GM12878 (cell line): ENCODE results near the gene GNAZ. TPM values are rescaled to one million over a fixed set of nuclear protein-coding genes. Genes with fewer than 3 reads are reported as not detected.

Source experiments
- ATAC-seq: fragments of 200-7000 bp; cut with Tn5 transposase; 3 replicates; pipeline ENCODE4 v1.9.1; 2020; ENCODE audit warnings: mild to moderate bottlenecking, moderate library complexity
- BruUV-seq: library from RNA; stranded (reverse); fragments of 400-500 nt; replicated peaks from 2 replicates; lab custom pipeline; 2021; lab: Mats Ljungman, UMichigan
- CTCF ChIA-PET: fragments of 300-600 bp; sonication (Branson Sonifier 250); formaldehyde crosslinking; extraction: SDS; loops from one replicate; lab custom pipeline; 2021; ENCODE audit warnings: inconsistent platforms; lab: Yijun Ruan, JAX
- POLR2A ChIA-PET: fragments of 350-600 bp; formaldehyde crosslinking; extraction: SDS; loops from one replicate; lab custom pipeline; 2021; ENCODE audit warnings: inconsistent platforms; lab: Charles Lee
- RAD21 ChIA-PET: fragments of 300-600 bp; sonication (Branson Sonifier 250); formaldehyde crosslinking; loops from one replicate; lab custom pipeline; 2023; ENCODE audit warnings: antibody characterized with exemption; ENCODE audit not compliant: unreplicated experiment; lab: Charles Lee
- SMC1A ChIA-PET: fragments of 300-600 bp; sonication (Branson Sonifier 250); formaldehyde crosslinking; loops from one replicate; lab custom pipeline; 2023; ENCODE audit not compliant: unreplicated experiment, uncharacterized antibody; lab: Charles Lee
- DNase-seq: peaks from one replicate; pipeline ENCODE4 v3.0.0-alpha.2; 2011; ENCODE audit warnings: low read depth, low spot score
- FAIRE-seq: peaks from 3 replicates; lab custom pipeline; 2011; peaks lifted over from hg19 to GRCh38; lab: Jason Lieb, UNC
- H2AFZ ChIP-seq: 2 replicates; pipeline ENCODE4 v1.6.0; 2011; ENCODE audit warnings: low read depth, low read length, control low read depth; ENCODE audit not compliant: control insufficient read depth
- H3K27ac ChIP-seq: 2 replicates; pipeline ENCODE4 v1.5.1; 2011; ENCODE audit warnings: control low read depth; ENCODE audit not compliant: control insufficient read depth, insufficient read depth
- H3K27me3 ChIP-seq, 2 experiments: replicated peaks in 1 of 2; 2 replicates each; pipeline versions ENCODE4 v1.6.0 to v1.6.1; 2011; ENCODE audit warnings: low read length in 1 of 2; ENCODE audit not compliant: control insufficient read depth in 2 of 2, insufficient read depth in 2 of 2
- H3K36me3 ChIP-seq, 2 experiments: 2 replicates each; pipeline ENCODE4 v1.5.1; 2011; ENCODE audit warnings: low read length in 1 of 2; ENCODE audit not compliant: control insufficient read depth in 2 of 2, insufficient read depth in 2 of 2
- H3K4me1 ChIP-seq: 2 replicates; pipeline ENCODE4 v1.6.1; 2011; ENCODE audit warnings: mild to moderate bottlenecking, low read length, moderate library complexity, mixed read lengths; ENCODE audit not compliant: control insufficient read depth, insufficient read depth
- H3K4me2 ChIP-seq: 2 replicates; pipeline ENCODE4 v1.6.0; 2011; ENCODE audit warnings: control low read depth; ENCODE audit not compliant: control insufficient read depth, insufficient read depth
- H3K4me3 ChIP-seq: fragments of 200-600 bp; sonication (generic); 2 replicates; pipeline ENCODE4 v1.5.1; 2016
- H3K79me2 ChIP-seq: 2 replicates; pipeline ENCODE4 v1.6.0; 2011; ENCODE audit warnings: low read length; ENCODE audit not compliant: control insufficient read depth, insufficient read depth
- H3K9ac ChIP-seq: 2 replicates; pipeline ENCODE4 v1.8.0; 2011; ENCODE audit warnings: low read length, control low read depth, mixed read lengths; ENCODE audit not compliant: control insufficient read depth, insufficient read depth
- H3K9me3 ChIP-seq: replicated peaks from 3 replicates; pipeline ENCODE4 v1.5.1; 2011; ENCODE audit warnings: mild to moderate bottlenecking, low read length; ENCODE audit not compliant: control insufficient read depth, insufficient read depth
- H4K20me1 ChIP-seq: 2 replicates; pipeline ENCODE4 v1.6.0; 2011; ENCODE audit not compliant: control insufficient read depth, insufficient read depth
- CHD4 ChIP-seq: fragments of 200-600 bp; sonication (generic); IDR thresholded peaks from 2 replicates; pipeline ENCODE4 v1.6.1; 2016; ENCODE audit warnings: mild to moderate bottlenecking
- FOS ChIP-seq: IDR thresholded peaks from 3 replicates; pipeline ENCODE4 v1.6.1; 2011; ENCODE audit warnings: borderline replicate concordance; ENCODE audit not compliant: insufficient read length; ENCODE audit errors: extremely low read depth
- FOXK2 ChIP-seq: fragments of 450-650 bp; IDR thresholded peaks from 2 replicates; pipeline ENCODE4 v1.6.1; 2017; ENCODE audit warnings: mild to moderate bottlenecking, moderate library complexity
- GABPA ChIP-seq: IDR thresholded peaks from 2 replicates; pipeline ENCODE4 v1.6.1; 2014; ENCODE audit warnings: antibody characterized with exemption, low read depth, mild to moderate bottlenecking, inconsistent platforms
- RUNX3 ChIP-seq: IDR thresholded peaks from 2 replicates; pipeline ENCODE4 v1.6.1; 2012; ENCODE audit warnings: low read length, inconsistent platforms
- SMARCA5 ChIP-seq: fragments of 450-650 bp; IDR thresholded peaks from 2 replicates; pipeline ENCODE4 v1.6.1; 2017; ENCODE audit warnings: mild to moderate bottlenecking
- WRNIP1 ChIP-seq: IDR thresholded peaks from 2 replicates; pipeline ENCODE4 v1.6.1; 2011; ENCODE audit warnings: low read depth, low read length, improper control_type of control experiment, borderline replicate concordance
- ZSCAN29 ChIP-seq: fragments of 450-650 bp; IDR thresholded peaks from 2 replicates; pipeline ENCODE4 v1.6.1; 2017; ENCODE audit warnings: mild to moderate bottlenecking, moderate library complexity
- WGBS: methylation state at CpG from one replicate; pipeline ENCODE4 v1.1.6; 2016; ENCODE audit warnings: low lambda C conversion rate; ENCODE audit not compliant: insufficient replicate concordance, insufficient coverage; ENCODE audit errors: missing lambda C conversion rate; 5-methylcytosine and 5-hydroxymethylcytosine counted together
- in situ Hi-C: fragments of 300-500 bp; cut with MboI; formaldehyde crosslinking; loops from 9 replicates; pipeline ENCODE4 v1.14.3; 2018; ENCODE audit warnings: mixed read lengths
- intact Hi-C: fragments of 100-400 bp; cut with micrococcal nuclease; formaldehyde crosslinking; loops from one replicate; pipeline ENCODE4 v1.14.2; 2022; ENCODE audit not compliant: unreplicated experiment
- polyA plus RNA-seq, 11 experiments: library from polyadenylated mRNA; depleted of rRNA in 4 of 11; unstranded in 6 of 11; stranded (reverse) in 5 of 11; fragments of >200 nt; fragmentation: Nextera tagmentation in 4 of 11; fragmentation: Illumina TruSeq in 1 of 11; extraction: Ambion mirVana in 4 of 11; extraction: Trizol in 1 of 11; gene quantifications; 1 replicate in 1 of 11; 2 replicates in 10 of 11; pipeline versions ENCODE4 v1.2.1 to v1.2.3, GENCODE V29; 2011 to 2016; ENCODE audit warnings: inconsistent platforms in 2 of 11, missing spikeins in 2 of 11, low read depth in 1 of 11
- total RNA-seq, 4 experiments: library from RNA; depleted of rRNA in 3 of 4; stranded (reverse); fragments of >200 nt in 3 of 4; fragmentation: Illumina TruSeq in 1 of 4; extraction: Trizol in 1 of 4; gene quantifications; 2 replicates each; pipeline versions ENCODE4 v1.2.1 to v1.2.3, GENCODE V29; 2013 to 2021
- TF ChIP-seq, protein P1 (sequence below): IDR thresholded peaks from 2 replicates; pipeline ENCODE4 v1.6.1; 2011; ENCODE audit warnings: borderline replicate concordance, low read depth, mild to moderate bottlenecking, moderate library complexity, low read length; ENCODE audit not compliant: insufficient read depth, poor library complexity, severe bottlenecking
- TF ChIP-seq, protein P2 (sequence below): IDR thresholded peaks from 2 replicates; pipeline ENCODE4 v1.6.1; 2011; ENCODE audit warnings: low read depth, mild to moderate bottlenecking, low read length, moderate library complexity, borderline replicate concordance; ENCODE audit errors: extremely low read depth

The GNAZ gene
- total and polyA plus RNA-seq, 10 of the 15 experiments (the other 5 are each of a cell fraction or from before 2014, with no cell fraction given), result 0.09 to 1.0 (median 0.44) TPM; not detected in 1

DNA sequence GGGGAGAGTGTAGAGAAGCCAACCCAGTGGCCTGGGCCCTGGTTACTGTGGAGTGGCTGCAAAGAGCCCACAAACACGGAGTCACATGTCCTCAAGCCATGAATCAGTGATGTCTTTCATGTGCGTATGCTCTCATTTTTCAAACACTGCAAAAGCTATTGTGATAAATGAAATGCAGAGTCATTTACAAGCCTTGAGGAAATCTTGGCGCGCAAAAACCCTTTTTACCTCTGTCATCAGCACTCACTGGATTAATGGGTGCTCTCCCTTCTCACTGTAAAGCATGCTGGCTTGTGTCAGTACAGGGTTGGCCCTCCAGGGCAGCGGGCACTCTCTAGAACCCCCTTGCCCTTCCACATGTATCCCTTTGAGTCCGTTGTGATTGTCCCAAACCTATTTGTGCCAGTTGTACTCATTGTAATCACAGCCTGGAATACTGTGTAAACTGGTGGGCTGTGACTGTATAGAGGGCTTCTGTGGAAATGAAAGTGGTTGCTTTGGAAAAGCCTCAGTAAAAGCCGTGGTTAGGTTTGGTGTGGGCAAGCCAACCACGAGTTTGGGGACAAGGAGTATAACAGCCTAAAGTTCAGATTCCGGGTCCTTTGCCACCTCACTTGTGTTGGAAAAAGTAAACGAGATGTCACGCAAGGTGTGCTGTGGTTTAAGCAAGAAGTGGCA is 10.4 kb downstream of the GNAZ start:
- FAIRE-seq, result no peak
- no peak overlapping the region for H3K4me3 ChIP-seq
- no peaks in the 10 kb centered on the region for H3K36me3 ChIP-seq
- no peak overlapping the region for H3K4me2 ChIP-seq
- no peaks in the 10 kb centered on the region for H4K20me1 ChIP-seq
- no peaks in the 10 kb centered on the region for H3K79me2 ChIP-seq
- H3K9ac ChIP-seq, result no peak overlapping the region
- TF ChIP-seq, protein P1, sequence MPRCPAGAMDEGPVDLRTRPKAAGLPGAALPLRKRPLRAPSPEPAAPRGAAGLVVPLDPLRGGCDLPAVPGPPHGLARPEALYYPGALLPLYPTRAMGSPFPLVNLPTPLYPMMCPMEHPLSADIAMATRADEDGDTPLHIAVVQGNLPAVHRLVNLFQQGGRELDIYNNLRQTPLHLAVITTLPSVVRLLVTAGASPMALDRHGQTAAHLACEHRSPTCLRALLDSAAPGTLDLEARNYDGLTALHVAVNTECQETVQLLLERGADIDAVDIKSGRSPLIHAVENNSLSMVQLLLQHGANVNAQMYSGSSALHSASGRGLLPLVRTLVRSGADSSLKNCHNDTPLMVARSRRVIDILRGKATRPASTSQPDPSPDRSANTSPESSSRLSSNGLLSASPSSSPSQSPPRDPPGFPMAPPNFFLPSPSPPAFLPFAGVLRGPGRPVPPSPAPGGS, result no peak
- no peak for TF ChIP-seq FOXK2
- no peak for TF ChIP-seq ZSCAN29
- no peak for TF ChIP-seq GABPA
- no peak for TF ChIP-seq CHD4
- TF ChIP-seq, protein P2, sequence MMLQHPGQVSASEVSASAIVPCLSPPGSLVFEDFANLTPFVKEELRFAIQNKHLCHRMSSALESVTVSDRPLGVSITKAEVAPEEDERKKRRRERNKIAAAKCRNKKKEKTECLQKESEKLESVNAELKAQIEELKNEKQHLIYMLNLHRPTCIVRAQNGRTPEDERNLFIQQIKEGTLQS, result no peak
- TF ChIP-seq RUNX3, result no peak
- no peak for TF ChIP-seq FOS
- TF ChIP-seq WRNIP1, result no peak
- TF ChIP-seq SMARCA5, result no peak
- TF ChIP-seq, all 136 proteins: peak for 0
- no peaks in the 10 kb centered on the region for H3K9me3 ChIP-seq
- ChIA-PET RAD21 (no interaction called here), CTCF (no interaction called here), POLR2A (no interaction called here), SMC1A (no interaction called here)
- WGBS, result 34% methylated on average over 11 of the region's 11 CpGs
- intact Hi-C loops (no loop called here), in situ Hi-C loops (no loop called here)
- no peak overlapping the region for H3K27ac ChIP-seq
- H3K27me3 ChIP-seq, result no peaks in the 10 kb centered on the region
- ATAC-seq, result no peak
- DNase-seq, result no peak
- no TSS peak for BruUV-seq
- H3K4me1 ChIP-seq, result no peaks in the 10 kb centered on the region; the same call in 1 of the 2 replicates
- no peak overlapping the region for H2AFZ ChIP-seq
